Fibroblast of lung (primary cell): ENCODE data around the gene COPE.

ENCODE experiments used
- EZH2 ChIP-seq: IDR thresholded peaks from 2 replicates; pipeline ENCODE4 v1.5.1; 2012; ENCODE audit warnings: low read length, control low read depth, mild to moderate bottlenecking; ENCODE audit errors: missing control alignments
- TF ChIP-seq, protein P1 (sequence below), 2 donors: IDR thresholded peaks in 1 of 2; conservative IDR thresholded peaks in 1 of 2; 1 replicate in 1 of 2; 2 replicates in 1 of 2; pipeline ENCODE4 v1.5.1; 2011 to 2012; ENCODE audit warnings: low read length in 2 of 2, control low read depth in 1 of 2, inconsistent platforms in 1 of 2, low read depth in 1 of 2, mild to moderate bottlenecking in 1 of 2

DNA sequence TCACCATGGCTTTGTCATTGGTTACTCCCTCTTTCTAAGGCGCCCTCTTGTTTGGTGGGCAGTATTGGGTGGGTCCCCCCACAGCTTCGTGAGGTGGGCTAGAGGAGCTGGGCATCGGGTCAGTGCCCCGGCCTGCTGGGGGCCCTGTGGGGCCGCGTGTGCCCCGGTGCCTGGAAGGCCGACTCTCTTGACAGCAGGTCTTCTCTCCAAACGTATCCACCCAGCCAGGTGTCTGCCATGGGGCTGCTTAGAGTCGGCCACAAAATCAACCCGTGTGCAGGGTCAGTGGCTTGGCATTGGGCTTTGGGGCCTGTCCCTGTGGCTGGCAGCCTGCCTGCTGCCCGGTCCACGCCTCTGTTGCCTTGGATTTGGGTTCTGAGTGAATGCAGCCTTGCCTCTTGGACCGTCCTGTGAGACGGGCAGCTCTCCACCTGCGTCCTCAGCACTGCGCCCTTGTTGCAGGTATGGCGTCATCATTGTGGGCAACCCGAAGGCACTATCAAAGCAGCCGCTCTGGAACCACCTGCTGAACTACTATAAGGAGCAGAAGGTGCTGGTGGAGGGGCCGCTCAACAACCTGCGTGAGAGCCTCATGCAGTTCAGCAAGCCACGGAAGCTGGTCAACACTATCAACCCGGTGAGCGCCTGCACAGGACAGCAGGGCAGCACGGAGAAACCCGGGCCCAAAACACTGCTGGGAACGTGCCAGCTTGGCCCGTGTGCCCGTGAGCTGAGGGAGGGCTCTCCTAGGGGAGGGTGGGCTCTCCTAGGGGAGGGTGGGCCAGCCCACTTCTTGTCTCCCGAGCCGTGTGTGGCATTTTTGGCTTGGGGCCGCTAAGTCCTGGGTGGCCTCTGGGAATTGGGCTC lies 56.0 kb downstream of the COPE start:
- TF ChIP-seq, protein P1, sequence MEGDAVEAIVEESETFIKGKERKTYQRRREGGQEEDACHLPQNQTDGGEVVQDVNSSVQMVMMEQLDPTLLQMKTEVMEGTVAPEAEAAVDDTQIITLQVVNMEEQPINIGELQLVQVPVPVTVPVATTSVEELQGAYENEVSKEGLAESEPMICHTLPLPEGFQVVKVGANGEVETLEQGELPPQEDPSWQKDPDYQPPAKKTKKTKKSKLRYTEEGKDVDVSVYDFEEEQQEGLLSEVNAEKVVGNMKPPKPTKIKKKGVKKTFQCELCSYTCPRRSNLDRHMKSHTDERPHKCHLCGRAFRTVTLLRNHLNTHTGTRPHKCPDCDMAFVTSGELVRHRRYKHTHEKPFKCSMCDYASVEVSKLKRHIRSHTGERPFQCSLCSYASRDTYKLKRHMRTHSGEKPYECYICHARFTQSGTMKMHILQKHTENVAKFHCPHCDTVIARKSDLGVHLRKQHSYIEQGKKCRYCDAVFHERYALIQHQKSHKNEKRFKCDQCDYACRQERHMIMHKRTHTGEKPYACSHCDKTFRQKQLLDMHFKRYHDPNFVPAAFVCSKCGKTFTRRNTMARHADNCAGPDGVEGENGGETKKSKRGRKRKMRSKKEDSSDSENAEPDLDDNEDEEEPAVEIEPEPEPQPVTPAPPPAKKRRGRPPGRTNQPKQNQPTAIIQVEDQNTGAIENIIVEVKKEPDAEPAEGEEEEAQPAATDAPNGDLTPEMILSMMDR (conservative IDR thresholded peaks at IDR 0.05 in 1 of 2, IDR thresholded peaks at IDR 0.05 in 1 of 2; ENCODE audit: low read depth in 1 of 2, low read length in 2 of 2): no peak
- TF ChIP-seq EZH2: no peak
